Natural killer cell treated with Interleukin-12 subunit alpha and Interleukin-12 subunit beta and Interleukin-15 and Interleukin-18, amount 100 ng/mL, for 72 hours (primary cell): ENCODE data around the gene LPAR2. TPM values are rescaled to one million over a fixed set of nuclear protein-coding genes. Genes with fewer than 3 reads are reported as not detected.
A peak's percentile ranks its signal among the peaks of the same experiment; 100 is the strongest.
"Not testable (repeated sequence)": the region's sequence is repeated elsewhere in the genome, so short reads cannot be mapped to it uniquely, and the experiment has no call there.

Source experiments
- ATAC-seq, 2 donors: fragments of 150-1000 bp; cut with Tn5 transposase in 1 of 2; sonication (Bioruptor Pico), chemical (Tn5 transposase) in 1 of 2; 2 replicates each; pipeline ENCODE4 v1.10.0; 2021
- DNase-seq: peaks from one replicate; pipeline ENCODE4 v3.0.0; 2022; ENCODE audit warnings: low spot score
- H3K27ac Mint-ChIP-seq, 2 donors: 1 replicate in 1 of 2; 2 replicates in 1 of 2; pipeline ENCODE4 v1.8.0; 2022; ENCODE audit warnings: mixed read lengths in 2 of 2, mild to moderate bottlenecking in 1 of 2, moderate library complexity in 1 of 2
- H3K27me3 Mint-ChIP-seq, 2 donors: 1 replicate in 1 of 2; 2 replicates in 1 of 2; pipeline ENCODE4 v1.8.0; 2022; ENCODE audit warnings: mixed read lengths in 2 of 2
- H3K36me3 Mint-ChIP-seq: one replicate; pipeline ENCODE4 v1.8.0; 2022; ENCODE audit warnings: mixed read lengths
- H3K4me1 Mint-ChIP-seq, 2 donors: 1 replicate in 1 of 2; 2 replicates in 1 of 2; pipeline ENCODE4 v1.8.0; 2022; ENCODE audit warnings: low read depth in 2 of 2, mixed read lengths in 2 of 2, mild to moderate bottlenecking in 1 of 2
- H3K4me3 Mint-ChIP-seq: one replicate; pipeline ENCODE4 v1.8.0; 2022; ENCODE audit warnings: mixed read lengths
- H3K9me3 Mint-ChIP-seq: 2 replicates; pipeline ENCODE4 v1.8.0; 2022; ENCODE audit warnings: mixed read lengths
- total RNA-seq, 2 donors: library from RNA; stranded (reverse); gene quantifications; one replicate each; pipeline ENCODE4 v1.2.3, GENCODE V29; 2022

The LPAR2 gene
- total RNA-seq, 2 donors from 2014 or later = 33.7 to 35.0 TPM

DNA sequence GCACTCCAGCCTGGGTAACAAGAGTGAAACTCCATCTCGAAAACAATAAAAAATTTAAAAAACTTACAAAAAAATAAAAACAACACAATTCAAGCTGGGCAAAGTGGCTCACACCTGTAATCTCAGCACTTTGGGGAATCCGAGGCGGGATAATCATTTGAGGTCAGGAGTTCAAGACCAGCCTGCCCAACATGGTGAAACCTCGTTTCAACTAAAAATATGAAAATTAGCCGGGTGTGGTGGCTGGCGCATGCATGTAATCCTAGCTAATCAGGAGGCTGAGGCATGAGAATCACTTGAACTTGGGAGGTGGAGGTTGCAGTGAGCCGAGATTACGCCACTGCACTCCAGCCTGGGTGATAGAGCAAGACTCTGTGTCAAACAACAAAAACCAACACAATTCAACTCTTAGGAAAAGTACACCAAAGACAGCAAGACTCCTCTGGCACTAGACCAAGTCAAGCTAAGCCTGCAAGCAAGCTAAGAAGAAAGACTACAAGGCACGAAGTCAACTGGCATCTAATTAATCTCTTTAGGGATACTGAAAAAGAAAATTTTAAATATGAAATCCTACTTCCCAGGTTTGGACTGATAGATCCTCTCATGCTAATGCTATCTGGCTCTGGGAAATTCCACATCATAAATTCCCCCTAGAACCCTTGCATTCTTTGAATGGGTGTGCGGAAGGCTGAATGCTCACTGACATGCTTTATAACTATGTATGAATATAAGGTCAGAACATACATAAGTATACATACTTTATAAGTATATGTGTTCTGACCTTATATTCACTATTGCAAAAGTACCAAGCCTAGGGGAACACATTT is 17.4 kb downstream of the LPAR2 start:
- no peak for ATAC-seq

DNA sequence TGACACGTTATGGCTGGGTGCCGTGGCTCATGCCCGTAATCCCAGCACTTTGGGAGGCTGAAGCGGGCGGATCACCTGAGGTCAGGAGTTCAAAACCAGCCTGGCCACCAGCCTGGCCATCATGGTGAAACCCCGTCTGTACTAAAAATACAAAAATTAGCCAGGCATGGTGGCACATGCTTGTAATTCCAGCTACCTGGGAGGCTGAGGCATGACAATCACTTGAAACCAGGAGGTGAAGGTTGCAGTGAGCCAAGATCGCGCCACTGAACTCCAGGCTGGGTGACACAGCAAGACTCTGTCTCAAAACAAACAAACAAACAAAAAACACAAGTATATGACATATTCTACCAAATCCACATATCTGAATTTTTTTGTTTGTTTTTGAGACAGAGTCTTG is 21.3 kb downstream of the LPAR2 start:
- peaks cover 13 to 16% of the 10 kb centered on the region in 2 donors for H3K4me1 Mint-ChIP-seq
- not testable (repeated sequence) for H3K9me3 Mint-ChIP-seq

More for the DNA sequence above, 17.4 kb downstream of the LPAR2 start:
- H3K9me3 Mint-ChIP-seq = no peaks in the 10 kb centered on the region
- peaks cover 24 to 26% of the 10 kb centered on the region in 2 donors for H3K4me1 Mint-ChIP-seq
- no peak overlapping the region for H3K4me3 Mint-ChIP-seq
- H3K36me3 Mint-ChIP-seq = peaks cover 6% of the 10 kb centered on the region
- no peak overlapping the region for H3K27ac Mint-ChIP-seq
- DNase-seq = no peak
- no peaks in the 10 kb centered on the region for H3K27me3 Mint-ChIP-seq

DNA sequence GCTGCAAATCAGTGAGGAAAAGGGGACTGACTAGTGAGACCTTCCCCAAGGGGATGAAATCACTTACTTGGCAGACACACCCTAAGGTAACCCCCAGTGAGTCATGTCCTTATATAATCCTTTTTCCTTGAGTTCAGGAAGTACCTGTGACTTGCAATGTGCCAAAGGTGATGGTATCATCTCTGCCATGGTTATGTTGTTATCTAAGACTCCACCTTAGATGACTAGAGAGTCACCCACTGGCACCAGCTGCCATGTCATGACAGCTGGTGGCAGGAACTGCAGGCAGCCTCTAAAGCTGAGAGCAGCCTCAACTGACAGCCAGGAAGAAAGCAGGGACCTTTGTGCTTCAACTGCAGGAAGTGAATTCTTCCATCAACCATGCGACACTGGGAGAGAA is 22.0 kb downstream of the LPAR2 start:
- no peak for DNase-seq
- Mint-ChIP-seq H3K4me1 (peaks cover 19 to 22% of the 10 kb centered on the region in 2 donors), H3K9me3 (no peaks in the 10 kb centered on the region), H3K4me3 (no peak overlapping the region), H3K36me3 (peaks cover 5% of the 10 kb centered on the region), H3K27ac (peak overlapping the region in 1 of 2 donors; percentile 72), H3K27me3 (no peaks in the 10 kb centered on the region)
- peak; percentile 28 to 56 for ATAC-seq

More for the DNA sequence above, 21.3 kb downstream of the LPAR2 start:
- ATAC-seq, H3K4me3 Mint-ChIP-seq, H3K27ac Mint-ChIP-seq, H3K36me3 Mint-ChIP-seq, DNase-seq, H3K27me3 Mint-ChIP-seq: not testable (repeated sequence)

DNA sequence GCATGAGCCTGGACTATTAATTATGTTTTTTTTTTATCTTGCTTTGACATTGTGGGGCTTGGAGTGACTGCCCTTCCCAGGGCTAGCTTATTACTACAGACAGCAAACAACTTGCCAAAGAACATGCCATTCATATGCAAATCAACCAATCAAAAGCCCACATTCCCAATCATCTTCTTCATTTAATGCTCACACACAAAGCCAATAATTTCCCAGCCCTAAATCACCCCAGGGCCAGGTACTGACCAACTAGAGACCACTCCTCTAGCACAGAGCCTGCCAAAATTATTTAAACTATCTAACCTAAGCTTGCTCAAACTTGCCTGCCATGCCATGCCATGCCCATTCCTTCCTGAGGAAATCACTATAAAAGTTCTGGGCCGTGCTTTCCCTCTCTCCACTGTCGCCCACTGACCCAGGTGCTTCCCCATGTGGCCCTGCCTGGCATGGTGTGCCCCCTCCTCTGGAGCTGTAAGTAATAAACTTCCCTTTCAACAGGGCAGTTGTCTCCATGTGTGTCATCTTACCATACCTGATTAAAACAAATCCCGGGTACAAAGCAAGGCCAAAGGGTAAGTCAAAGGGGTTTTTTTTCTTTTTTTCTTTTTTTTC is 25.2 kb downstream of the LPAR2 start:
- H3K4me1 Mint-ChIP-seq = peaks cover 32 to 34% of the 10 kb centered on the region in 2 donors

DNA sequence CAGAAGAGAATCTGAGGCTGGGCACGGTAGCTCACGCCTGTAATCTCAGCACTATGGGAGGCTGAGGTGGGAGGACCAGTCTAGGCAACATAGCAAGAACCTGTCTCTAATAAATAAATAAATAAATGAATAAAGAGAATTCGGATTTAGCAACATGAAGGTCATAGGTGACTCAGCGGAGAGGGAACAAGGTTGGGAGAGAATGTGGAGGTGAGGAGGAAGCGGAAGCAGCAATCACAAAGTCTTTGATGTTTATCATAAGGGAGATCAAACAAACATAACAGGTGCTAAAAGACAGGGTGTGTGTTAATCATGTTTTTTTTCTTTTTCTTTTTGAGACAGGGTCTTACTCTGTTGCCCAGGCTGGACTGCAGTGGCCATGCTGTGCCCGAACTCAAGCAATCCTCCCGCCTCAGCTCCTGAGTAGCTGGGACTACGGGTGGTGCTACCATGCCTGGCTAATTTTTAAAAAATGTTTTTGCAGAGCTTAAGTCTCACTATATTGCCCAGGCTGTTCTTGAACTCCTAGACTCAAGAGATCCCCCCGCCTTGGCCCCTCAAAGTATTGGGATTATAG is 25.8 kb downstream of the LPAR2 start:
- peaks cover 8% of the 10 kb centered on the region for H3K36me3 Mint-ChIP-seq
- no peak overlapping the region for H3K4me3 Mint-ChIP-seq
- no peaks in the 10 kb centered on the region for H3K27me3 Mint-ChIP-seq
- H3K4me1 Mint-ChIP-seq = peaks cover 38 to 40% of the 10 kb centered on the region in 2 donors
- DNase-seq (no peak), ATAC-seq (no peak)
- peak overlapping the region; percentile 80 to 81 for H3K27ac Mint-ChIP-seq
- no peaks in the 10 kb centered on the region for H3K9me3 Mint-ChIP-seq

More for the DNA sequence above, 25.2 kb downstream of the LPAR2 start:
- Mint-ChIP-seq H3K27ac (peak overlapping the region; percentile 80 to 81), H3K9me3 (no peaks in the 10 kb centered on the region), H3K4me3 (peak overlapping the region; percentile 6), H3K36me3 (peaks cover 8% of the 10 kb centered on the region), H3K27me3 (no peaks in the 10 kb centered on the region)
- DNase-seq = no peak
- no peak for ATAC-seq

DNA sequence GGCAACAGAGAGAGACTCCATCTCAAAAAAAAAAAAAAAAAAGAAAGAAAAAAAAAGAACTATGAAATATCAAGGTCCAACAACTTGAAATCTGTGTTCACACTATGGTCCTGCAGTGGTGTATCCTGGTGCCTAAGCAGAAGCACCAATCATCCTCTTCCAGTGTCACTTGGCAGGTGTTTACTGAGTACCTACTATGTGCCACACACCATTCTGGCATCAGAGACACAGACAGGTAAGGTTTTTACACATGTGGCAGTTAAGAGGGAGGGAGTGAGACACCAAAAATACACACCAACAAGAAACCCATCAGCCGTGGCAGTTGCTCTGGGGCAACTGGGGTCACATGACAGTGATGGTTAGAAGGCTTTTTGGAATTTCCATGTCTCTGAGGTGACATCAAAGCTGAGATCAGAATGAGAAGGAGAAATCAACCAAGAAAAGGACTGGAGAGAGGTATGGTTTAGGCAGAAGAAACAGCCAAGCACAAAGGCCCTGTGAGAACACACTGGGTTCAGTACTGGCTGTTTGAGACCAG is 27.2 kb downstream of the LPAR2 start:
- DNase-seq (no peak), ATAC-seq (no peak)
- peak overlapping the region; percentile 80 to 81 for H3K27ac Mint-ChIP-seq
- H3K4me1 Mint-ChIP-seq = peaks cover 36 to 39% of the 10 kb centered on the region in 2 donors
- H3K36me3 Mint-ChIP-seq = peaks cover 8% of the 10 kb centered on the region
- no peaks in the 10 kb centered on the region for H3K27me3 Mint-ChIP-seq
- H3K9me3 Mint-ChIP-seq = no peaks in the 10 kb centered on the region
- H3K4me3 Mint-ChIP-seq = peak overlapping the region; percentile 44

DNA sequence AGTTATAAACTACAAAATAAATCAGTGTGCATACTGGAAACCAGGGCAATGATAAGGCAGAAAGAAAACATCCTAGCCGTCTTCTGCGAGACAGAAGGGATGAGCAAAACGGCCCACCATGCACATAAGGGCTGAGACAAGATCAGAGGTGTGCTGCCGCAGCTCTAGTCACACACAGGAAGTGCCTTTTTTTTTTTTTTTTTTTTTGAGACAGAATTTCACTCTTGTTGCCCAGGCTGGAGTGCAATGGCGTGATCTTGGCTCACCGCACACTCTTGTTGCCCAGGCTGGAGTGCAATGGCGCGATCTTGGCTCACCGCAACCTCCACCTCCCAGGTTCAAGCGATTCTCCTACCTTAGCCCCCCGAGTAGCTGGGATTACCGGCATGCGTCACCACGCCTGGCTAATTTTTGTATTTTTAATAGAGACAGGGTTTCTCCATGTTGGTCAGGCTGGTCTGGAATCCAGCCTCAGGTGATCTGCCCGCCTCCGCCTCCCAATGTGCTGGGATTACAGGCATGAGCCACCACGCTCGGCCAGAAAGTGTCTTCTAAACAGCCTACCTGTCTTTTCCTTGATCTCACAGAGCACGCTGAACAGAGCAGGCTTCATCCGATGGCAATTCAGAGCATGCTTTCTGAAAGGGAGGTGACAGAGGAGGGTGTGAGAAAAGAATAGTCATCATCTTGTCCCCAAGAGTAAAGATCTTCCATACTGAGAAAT is 29.1 kb downstream of the LPAR2 start:
- Mint-ChIP-seq H3K4me1 (peaks cover 42 to 47% of the 10 kb centered on the region in 2 donors), H3K27ac (peak overlapping the region; percentile 89 to 94), H3K4me3 (peak overlapping the region; percentile 74)
- not testable (repeated sequence) for DNase-seq, H3K9me3 Mint-ChIP-seq, H3K36me3 Mint-ChIP-seq, H3K27me3 Mint-ChIP-seq
- peak; percentile 75 to 77 for ATAC-seq

DNA sequence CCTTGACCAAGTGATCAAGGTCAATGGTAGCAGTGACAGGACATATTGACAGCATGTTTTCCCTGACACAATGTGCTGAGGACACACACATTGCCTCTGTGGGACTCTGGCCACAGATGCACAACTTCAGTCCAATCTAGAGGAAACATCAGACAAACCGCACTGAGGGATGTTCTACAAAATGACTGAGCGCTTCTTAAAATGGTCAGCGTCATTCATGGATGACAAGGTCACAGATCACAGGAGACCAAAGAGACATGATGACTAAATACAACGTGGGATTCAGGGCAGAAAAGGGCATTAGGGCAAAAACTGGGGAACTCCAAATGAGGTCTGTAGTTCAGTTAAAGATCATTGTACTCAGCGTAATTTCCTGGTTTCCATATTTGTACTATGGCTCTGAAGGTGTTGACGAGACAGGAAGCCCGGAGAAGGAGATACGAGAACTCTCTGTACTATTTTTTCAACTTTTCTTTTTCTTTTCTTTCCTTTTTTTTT is 30.2 kb downstream of the LPAR2 start:
- DNase-seq = peak; percentile 65
- peaks cover 40 to 44% of the 10 kb centered on the region in 2 donors for H3K4me1 Mint-ChIP-seq
- H3K27me3 Mint-ChIP-seq = no peaks in the 10 kb centered on the region
- H3K9me3 Mint-ChIP-seq = no peaks in the 10 kb centered on the region
- ATAC-seq = peak; percentile 81 to 89
- peak overlapping the region; percentile 74 for H3K4me3 Mint-ChIP-seq
- H3K27ac Mint-ChIP-seq = peak overlapping the region; percentile 89 to 94
- H3K36me3 Mint-ChIP-seq = peaks cover 8% of the 10 kb centered on the region

DNA sequence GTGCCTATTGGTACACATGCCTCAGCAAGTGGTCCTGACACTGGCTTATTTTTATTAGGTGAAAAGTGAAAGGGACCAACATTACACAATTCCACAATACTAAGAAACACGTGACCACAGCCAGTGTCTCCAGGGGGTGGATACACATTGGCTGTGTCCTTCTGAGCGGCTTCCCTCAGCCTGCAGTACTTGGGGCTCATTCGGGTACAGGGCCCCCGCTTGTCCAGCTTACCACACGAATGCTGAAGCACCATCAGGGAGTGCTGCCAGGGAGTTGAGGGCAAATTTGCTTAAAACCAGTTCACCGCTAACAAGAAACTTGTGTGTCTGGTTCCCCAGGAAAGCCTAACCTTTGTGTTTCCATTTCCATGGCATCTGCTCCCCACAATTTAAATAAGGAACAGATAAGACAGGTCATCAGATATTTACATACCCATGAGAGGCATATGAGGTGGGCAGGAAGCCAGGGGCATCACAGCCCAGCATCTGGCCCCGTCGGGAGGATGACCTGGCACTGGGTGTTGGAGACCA is 32.8 kb downstream of the LPAR2 start:
- H3K9me3 Mint-ChIP-seq = no peaks in the 10 kb centered on the region
- no peaks in the 10 kb centered on the region for H3K27me3 Mint-ChIP-seq
- ATAC-seq (no peak), DNase-seq (no peak)
- peak overlapping the region; percentile 89 to 94 for H3K27ac Mint-ChIP-seq
- H3K4me1 Mint-ChIP-seq = peaks cover 33 to 41% of the 10 kb centered on the region in 2 donors
- H3K4me3 Mint-ChIP-seq = peak overlapping the region; percentile 63
- no peaks in the 10 kb centered on the region for H3K36me3 Mint-ChIP-seq

DNA sequence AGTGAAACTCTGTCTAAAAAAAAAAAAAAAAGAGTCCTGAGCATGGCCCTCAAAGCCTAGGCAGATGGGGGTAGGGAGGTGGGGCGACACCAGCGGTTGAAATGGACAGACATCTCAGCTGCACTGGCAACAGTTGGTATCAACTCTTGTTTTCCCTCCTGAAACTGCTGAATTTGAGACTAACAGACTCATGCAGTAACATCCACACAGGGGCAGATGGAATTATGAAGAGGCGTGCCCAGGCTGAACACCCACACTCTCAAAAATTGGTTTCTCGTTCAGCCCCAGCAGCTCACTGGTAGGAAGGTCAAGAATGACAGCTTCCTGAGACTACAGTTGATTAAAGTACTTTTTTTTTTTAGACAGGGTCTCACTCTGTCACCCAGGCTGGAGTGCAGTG is 33.6 kb downstream of the LPAR2 start:
- no peaks in the 10 kb centered on the region for H3K27me3 Mint-ChIP-seq
- H3K4me1 Mint-ChIP-seq = peaks cover 40 to 48% of the 10 kb centered on the region in 2 donors
- DNase-seq (no peak), ATAC-seq (no peak)
- peak overlapping the region; percentile 41 for H3K4me3 Mint-ChIP-seq
- no peaks in the 10 kb centered on the region for H3K9me3 Mint-ChIP-seq
- no peaks in the 10 kb centered on the region for H3K36me3 Mint-ChIP-seq
- peak overlapping the region; percentile 58 to 69 for H3K27ac Mint-ChIP-seq

DNA sequence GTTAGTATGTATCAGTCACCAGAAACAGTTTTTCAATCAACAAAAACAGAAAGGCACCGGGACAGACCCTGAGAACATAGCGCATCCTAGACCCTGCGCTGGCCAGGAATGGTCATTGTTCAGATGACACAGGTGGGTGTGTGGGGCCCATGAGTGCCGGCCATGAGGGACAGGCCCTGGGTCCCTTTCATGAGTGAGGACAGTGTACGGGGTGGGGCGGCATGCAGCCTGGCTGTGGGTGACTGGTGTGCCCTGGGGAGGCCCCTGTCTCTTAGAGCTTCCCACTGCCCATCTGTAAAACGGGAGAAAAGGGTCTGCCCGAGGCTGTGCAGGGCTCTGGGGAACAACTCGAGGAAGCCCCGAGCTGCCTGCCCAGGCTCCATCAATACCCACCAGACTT is 35.3 kb downstream of the LPAR2 start:
- H3K4me3 Mint-ChIP-seq = no peak overlapping the region
- H3K9me3 Mint-ChIP-seq = no peaks in the 10 kb centered on the region
- H3K4me1 Mint-ChIP-seq = peaks cover 37 to 45% of the 10 kb centered on the region in 2 donors
- peak overlapping the region; percentile 92 to 94 for H3K27ac Mint-ChIP-seq
- no peak for DNase-seq
- no peak for ATAC-seq
- H3K27me3 Mint-ChIP-seq = no peaks in the 10 kb centered on the region
- no peaks in the 10 kb centered on the region for H3K36me3 Mint-ChIP-seq

DNA sequence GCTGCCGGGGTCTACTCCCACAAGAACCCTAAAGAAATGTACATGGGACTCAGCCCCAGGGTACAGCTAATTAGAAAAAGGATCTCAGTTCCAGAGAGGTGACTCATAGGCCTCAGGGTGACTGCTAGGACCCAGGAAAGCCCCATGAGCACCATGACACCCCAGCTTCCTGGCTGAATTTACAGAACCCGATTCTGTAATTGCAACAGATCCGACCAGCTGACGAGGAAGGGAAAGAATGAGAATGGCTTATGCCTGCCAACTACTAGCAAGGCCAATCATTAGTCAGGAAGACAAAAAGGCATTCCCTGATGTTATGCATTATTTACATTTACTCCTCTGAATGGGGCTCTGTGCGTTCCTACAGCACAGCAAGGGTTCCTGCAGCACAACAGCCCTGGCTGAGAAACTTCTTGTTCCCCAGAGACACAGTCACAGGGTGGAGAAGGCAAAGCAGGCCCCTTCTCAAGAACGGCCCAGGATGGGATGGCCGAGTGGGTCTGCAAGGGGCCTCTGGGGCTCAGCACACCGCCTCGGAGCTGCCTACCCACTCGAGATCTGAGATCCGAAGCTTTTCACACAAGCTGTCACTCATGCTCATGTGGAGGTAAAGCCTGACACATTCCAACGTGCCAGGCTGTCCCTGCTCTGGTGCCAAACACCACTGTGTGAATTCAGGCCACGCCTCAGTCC is 36.7 kb downstream of the LPAR2 start:
- peak; percentile 80 for DNase-seq
- no peaks in the 10 kb centered on the region for H3K9me3 Mint-ChIP-seq
- no peaks in the 10 kb centered on the region for H3K27me3 Mint-ChIP-seq
- H3K4me3 Mint-ChIP-seq = peak overlapping the region; percentile 65
- H3K4me1 Mint-ChIP-seq = peaks cover 30 to 39% of the 10 kb centered on the region in 2 donors
- H3K36me3 Mint-ChIP-seq = no peaks in the 10 kb centered on the region
- peak; percentile 90 to 92 for ATAC-seq
- H3K27ac Mint-ChIP-seq = peak overlapping the region; percentile 92 to 94
